Esophagus muscularis mucosa (tissue), 4 donors: ENCODE results near the gene SRSF2.

Experiments
- EP300 ChIP-seq: sonication (generic); formaldehyde crosslinking; IDR thresholded peaks from one replicate; pipeline ENCODE4 v1.6.1; 2017; ENCODE audit warnings: antibody characterized with exemption
- POLR2A ChIP-seq: fragments of 450-650 bp; IDR thresholded peaks from one replicate; pipeline ENCODE4 v1.6.1; 2017; ENCODE audit warnings: antibody characterized with exemption, moderate library complexity, mild to moderate bottlenecking, low read depth
- TF ChIP-seq, protein P1 (sequence below), 3 experiments: fragments of 200-600 bp in 2 of 3; fragments of 450-650 bp in 1 of 3; sonication (generic) in 2 of 3; IDR thresholded peaks; one replicate each; pipeline ENCODE4 v1.5.1; 2017 to 2019; ENCODE audit warnings: antibody characterized with exemption in 3 of 3, mild to moderate bottlenecking in 2 of 3, moderate library complexity in 1 of 3

DNA sequence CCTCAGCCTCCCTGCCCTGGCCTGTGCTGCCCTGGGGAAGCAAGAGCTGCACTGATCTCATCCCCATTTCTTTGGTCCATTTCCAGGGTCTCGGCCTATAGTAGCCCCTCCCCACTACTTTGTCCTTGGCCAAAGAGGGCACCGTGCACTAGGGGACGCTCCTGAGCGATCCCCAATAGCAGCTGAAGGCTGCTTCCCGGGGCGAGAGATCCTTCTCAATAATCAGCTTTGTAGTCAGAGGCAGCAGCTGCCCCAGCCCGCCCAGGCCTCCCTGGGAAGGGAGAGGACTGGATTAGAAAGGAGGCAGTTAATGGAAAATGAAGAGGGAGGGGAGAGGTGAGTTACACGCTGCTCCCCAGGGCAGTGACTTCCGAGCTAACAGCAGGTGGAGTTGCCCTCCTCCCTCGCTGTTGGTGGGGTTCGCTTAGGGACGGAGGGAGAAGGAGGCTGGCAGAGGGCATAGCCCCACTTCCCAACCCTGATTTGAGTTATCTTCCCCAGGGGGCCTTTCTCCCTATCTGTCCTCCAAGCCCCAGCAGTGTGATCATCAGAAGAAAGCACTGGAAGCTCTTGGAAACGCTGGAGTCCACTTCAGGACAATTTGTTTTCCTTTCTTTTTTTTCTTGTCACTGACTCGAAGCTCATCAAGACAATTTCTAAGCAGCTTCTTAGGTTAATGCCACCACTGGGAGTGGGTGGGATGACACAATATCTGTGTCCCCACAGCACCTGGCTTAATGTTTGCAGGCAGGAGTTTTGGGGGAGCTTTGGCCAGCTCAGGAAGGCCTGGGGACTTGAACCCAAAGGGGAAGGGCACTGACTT is 28.9 kb downstream of the SRSF2 start:
- TF ChIP-seq POLR2A = no peak
- TF ChIP-seq, protein P1, sequence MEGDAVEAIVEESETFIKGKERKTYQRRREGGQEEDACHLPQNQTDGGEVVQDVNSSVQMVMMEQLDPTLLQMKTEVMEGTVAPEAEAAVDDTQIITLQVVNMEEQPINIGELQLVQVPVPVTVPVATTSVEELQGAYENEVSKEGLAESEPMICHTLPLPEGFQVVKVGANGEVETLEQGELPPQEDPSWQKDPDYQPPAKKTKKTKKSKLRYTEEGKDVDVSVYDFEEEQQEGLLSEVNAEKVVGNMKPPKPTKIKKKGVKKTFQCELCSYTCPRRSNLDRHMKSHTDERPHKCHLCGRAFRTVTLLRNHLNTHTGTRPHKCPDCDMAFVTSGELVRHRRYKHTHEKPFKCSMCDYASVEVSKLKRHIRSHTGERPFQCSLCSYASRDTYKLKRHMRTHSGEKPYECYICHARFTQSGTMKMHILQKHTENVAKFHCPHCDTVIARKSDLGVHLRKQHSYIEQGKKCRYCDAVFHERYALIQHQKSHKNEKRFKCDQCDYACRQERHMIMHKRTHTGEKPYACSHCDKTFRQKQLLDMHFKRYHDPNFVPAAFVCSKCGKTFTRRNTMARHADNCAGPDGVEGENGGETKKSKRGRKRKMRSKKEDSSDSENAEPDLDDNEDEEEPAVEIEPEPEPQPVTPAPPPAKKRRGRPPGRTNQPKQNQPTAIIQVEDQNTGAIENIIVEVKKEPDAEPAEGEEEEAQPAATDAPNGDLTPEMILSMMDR (IDR thresholded peaks at IDR 0.05) = peak; percentile 42 to 49 (median 48)
- no peak for TF ChIP-seq EP300
